PC-9 (cell line): ENCODE results near the gene PEMT. TPM values are rescaled to one million over a fixed set of nuclear protein-coding genes. Genes with fewer than 3 reads are reported as not detected.
"Not testable (repeated sequence)": the region's sequence is repeated elsewhere in the genome, so short reads cannot be mapped to it uniquely, and the experiment has no call there.

ENCODE experiments used
- Bru-seq: library from RNA; stranded (reverse); fragments of 400-500 nt; gene quantifications from one replicate; lab custom pipeline; 2021; lab: Mats Ljungman, UMichigan
- BruChase-seq, 2 experiments: library from RNA; stranded (reverse); fragments of 400-500 nt; gene quantifications; one replicate each; lab custom pipeline; 2021; lab: Mats Ljungman, UMichigan
- BruUV-seq: library from RNA; stranded (reverse); fragments of 400-500 nt; replicated peaks from 2 replicates; lab custom pipeline; 2021; lab: Mats Ljungman, UMichigan
- CTCF ChIA-PET: fragments of 300-600 bp; sonication (Branson Sonifier 250); formaldehyde crosslinking; loops from one replicate; lab custom pipeline; 2022; ENCODE audit warnings: antibody characterized with exemption; lab: Charles Lee
- POLR2A ChIA-PET: fragments of 300-600 bp; sonication (Branson Sonifier 250); formaldehyde crosslinking; loops from one replicate; lab custom pipeline; 2022; ENCODE audit warnings: antibody characterized with exemption; ENCODE audit not compliant: unreplicated experiment; lab: Charles Lee
- DNase-seq, 2 experiments: peaks; one replicate each; pipeline versions ENCODE4 v3.0.0 to v3.0.0-alpha.2; 2015 to 2022; ENCODE audit warnings: mixed read lengths in 1 of 2
- H2AFZ ChIP-seq: fragments of 200-600 bp; sonication (generic); 2 replicates; pipeline ENCODE4 v1.8.1; 2017; ENCODE audit warnings: antibody characterized with exemption
- H3F3A ChIP-seq: fragments of 200-600 bp; sonication (generic); 2 replicates; pipeline ENCODE4 v1.8.1; 2017; ENCODE audit warnings: antibody characterized with exemption, mild to moderate bottlenecking, low read depth; ENCODE audit not compliant: insufficient read depth
- H3K27ac ChIP-seq: fragments of 200-600 bp; sonication (generic); 2 replicates; pipeline ENCODE4 v1.6.1; 2016; ENCODE audit warnings: mixed run types
- H3K27me3 ChIP-seq: fragments of 200-600 bp; sonication (generic); 2 replicates; pipeline ENCODE4 v1.6.1; 2016; ENCODE audit warnings: low read depth, mixed run types; ENCODE audit not compliant: insufficient read depth
- H3K36me3 ChIP-seq: fragments of 200-600 bp; sonication (generic); 2 replicates; pipeline ENCODE4 v1.6.1; 2016; ENCODE audit warnings: low read depth, mixed run types
- H3K4me1 ChIP-seq: fragments of 200-600 bp; sonication (generic); replicated peaks from 2 replicates; pipeline ENCODE4 v1.6.1; 2016; ENCODE audit warnings: mixed run types; ENCODE audit not compliant: insufficient read depth
- H3K4me2 ChIP-seq: fragments of 200-600 bp; sonication (generic); 2 replicates; pipeline ENCODE4 v1.6.1; 2017; ENCODE audit warnings: mixed run types
- H3K4me3 ChIP-seq: fragments of 200-600 bp; sonication (generic); 2 replicates; pipeline ENCODE4 v1.6.1; 2016; ENCODE audit warnings: mixed run types
- H3K79me2 ChIP-seq: fragments of 200-600 bp; sonication (generic); 2 replicates; pipeline ENCODE4 v1.6.1; 2017; ENCODE audit warnings: low read depth, mixed run types
- H3K9me2 ChIP-seq: fragments of 200-600 bp; sonication (generic); 2 replicates; pipeline ENCODE4 v1.8.1; 2017; ENCODE audit warnings: mild to moderate bottlenecking; ENCODE audit not compliant: insufficient read depth
- H3K9me3 ChIP-seq: fragments of 200-600 bp; sonication (generic); 2 replicates; pipeline ENCODE4 v1.8.1; 2016; ENCODE audit warnings: low read depth; ENCODE audit not compliant: insufficient read depth
- H4K20me1 ChIP-seq: fragments of 200-600 bp; sonication (generic); 2 replicates; pipeline ENCODE4 v1.8.1; 2017; ENCODE audit not compliant: insufficient read depth
- EZH2 ChIP-seq: fragments of 200-600 bp; sonication (generic); IDR thresholded peaks from 2 replicates; pipeline ENCODE4 v1.8.0; 2017; ENCODE audit warnings: antibody characterized with exemption, low read depth
- intact Hi-C: fragments of 100-400 bp; cut with micrococcal nuclease; formaldehyde crosslinking; loops from one replicate; pipeline ENCODE4 v1.10.0; 2022; ENCODE audit not compliant: unreplicated experiment
- long read RNA-seq: library from polyadenylated mRNA; stranded (forward); transcript quantifications from one replicate; pipeline ENCODE4 v2.0.0, GENCODE V29; 2022
- total RNA-seq: library from RNA; stranded (reverse); gene quantifications from 2 replicates; pipeline ENCODE4 v1.2.3, GENCODE V29; 2021
- TF ChIP-seq, protein P1 (sequence below): fragments of 200-600 bp; sonication (generic); conservative IDR thresholded peaks from 2 replicates; pipeline ENCODE4 v1.6.1; 2017; ENCODE audit warnings: mixed run types, antibody characterized with exemption, mild to moderate bottlenecking, moderate library complexity

The PEMT gene, protein sequence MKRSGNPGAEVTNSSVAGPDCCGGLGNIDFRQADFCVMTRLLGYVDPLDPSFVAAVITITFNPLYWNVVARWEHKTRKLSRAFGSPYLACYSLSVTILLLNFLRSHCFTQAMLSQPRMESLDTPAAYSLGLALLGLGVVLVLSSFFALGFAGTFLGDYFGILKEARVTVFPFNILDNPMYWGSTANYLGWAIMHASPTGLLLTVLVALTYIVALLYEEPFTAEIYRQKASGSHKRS
- total RNA-seq (61.2 and 107 TPM in 2 replicates), Bru-seq, nascent RNA (percentile 55 among the genes with signal in this experiment), BruChase-seq, experiment 1, labeled RNA remaining after a 2-hour chase (percentile 49 among the genes with signal in this experiment), BruChase-seq, experiment 2, labeled RNA remaining after a 6-hour chase (percentile 46 among the genes with signal in this experiment)
- long read RNA-seq, transcript PEMT-201 (7 exons, 1,013 nt) = major isoform, 107 of 152 reads
- long read RNA-seq, transcript PEMT-213 (2 exons, 383 nt) = minor isoform, 5 of 152 reads
- long read RNA-seq, partial matches to known transcripts = 2 of 152 reads
- long read RNA-seq, other reads (novel, unspliced or antisense) = 38 of 152 reads

DNA sequence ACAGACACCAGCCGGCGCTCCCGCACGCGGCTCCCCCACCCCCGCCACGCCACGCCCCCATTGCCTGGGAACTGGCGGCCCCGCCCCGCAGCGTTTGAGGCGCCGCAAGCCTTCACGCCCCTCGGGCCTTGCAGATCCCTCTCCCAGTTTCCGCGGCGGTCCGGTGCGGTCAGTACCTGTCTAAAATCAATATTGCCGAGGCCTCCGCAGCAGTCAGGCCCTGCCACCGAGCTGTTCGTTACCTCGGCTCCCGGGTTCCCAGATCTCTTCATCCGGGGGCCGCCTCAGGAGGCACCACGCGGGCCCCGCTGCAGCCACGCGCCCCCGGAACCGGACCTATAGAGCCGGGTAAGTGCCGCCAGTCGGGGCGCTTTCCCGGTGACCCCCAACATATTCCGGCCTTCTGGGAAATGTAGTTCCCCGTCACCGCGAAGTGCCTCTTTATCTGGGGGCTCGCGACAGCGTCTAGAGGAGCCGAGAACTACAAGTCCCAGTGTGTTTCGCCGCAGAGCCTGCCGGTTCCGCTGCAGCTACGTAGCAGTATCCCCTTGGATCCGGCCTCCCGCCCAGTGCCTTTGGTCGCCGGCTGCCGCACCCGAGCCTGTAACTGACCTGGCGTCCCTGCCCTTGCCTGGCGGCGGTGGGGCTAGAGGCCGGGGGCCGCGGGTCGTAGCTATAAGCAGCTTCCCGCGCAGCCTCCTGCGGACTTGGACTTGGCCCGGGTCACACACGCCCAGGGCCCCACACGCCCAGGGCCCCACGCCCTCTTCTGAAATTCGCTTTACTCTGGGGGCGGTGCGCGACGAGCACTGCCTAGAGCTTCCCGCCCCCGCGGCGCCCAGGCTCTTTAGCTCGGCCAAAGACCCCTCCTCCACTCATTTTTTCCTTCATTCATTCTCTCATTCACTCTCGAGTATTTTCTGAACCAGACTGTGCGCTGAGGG, at the start of gene PEMT:
TSS of gene PEMT (minus strand) at position 354 of the 944 bp plus-strand sequence. CDS start at position 272, 82 bp downstream.
- Histone ChIP-seq H3K4me2 (peak within 1 kb of the TSS; percentile 95), H2AFZ (peak within 1 kb of the TSS; percentile 95), H3K27me3 (no peaks in the 10 kb centered on the region), H3F3A (peaks cover 6% of the 10 kb centered on the region), H3K9me2 (no peaks in the 10 kb centered on the region), H3K9me3 (no peaks in the 10 kb centered on the region), H3K36me3 (no peaks in the 10 kb centered on the region), H3K27ac (peak within 1 kb of the TSS; percentile 78), H3K4me3 (peak within 1 kb of the TSS; percentile 97), H3K79me2 (peaks cover 43% of the 10 kb centered on the region), H3K4me1 (peaks cover 26% of the 10 kb centered on the region), H4K20me1 (no peaks in the 10 kb centered on the region)
- CTCF ChIA-PET = interaction anchor here (0.7 kb wide), 1 partner anchor 229 kb away, joined by 4 read pairs; no protein-coding TSS in a partner anchor
- BruUV-seq = TSS peak; percentile 72
- peak; percentile 95 to 96 for DNase-seq
- TF ChIP-seq, protein P1, sequence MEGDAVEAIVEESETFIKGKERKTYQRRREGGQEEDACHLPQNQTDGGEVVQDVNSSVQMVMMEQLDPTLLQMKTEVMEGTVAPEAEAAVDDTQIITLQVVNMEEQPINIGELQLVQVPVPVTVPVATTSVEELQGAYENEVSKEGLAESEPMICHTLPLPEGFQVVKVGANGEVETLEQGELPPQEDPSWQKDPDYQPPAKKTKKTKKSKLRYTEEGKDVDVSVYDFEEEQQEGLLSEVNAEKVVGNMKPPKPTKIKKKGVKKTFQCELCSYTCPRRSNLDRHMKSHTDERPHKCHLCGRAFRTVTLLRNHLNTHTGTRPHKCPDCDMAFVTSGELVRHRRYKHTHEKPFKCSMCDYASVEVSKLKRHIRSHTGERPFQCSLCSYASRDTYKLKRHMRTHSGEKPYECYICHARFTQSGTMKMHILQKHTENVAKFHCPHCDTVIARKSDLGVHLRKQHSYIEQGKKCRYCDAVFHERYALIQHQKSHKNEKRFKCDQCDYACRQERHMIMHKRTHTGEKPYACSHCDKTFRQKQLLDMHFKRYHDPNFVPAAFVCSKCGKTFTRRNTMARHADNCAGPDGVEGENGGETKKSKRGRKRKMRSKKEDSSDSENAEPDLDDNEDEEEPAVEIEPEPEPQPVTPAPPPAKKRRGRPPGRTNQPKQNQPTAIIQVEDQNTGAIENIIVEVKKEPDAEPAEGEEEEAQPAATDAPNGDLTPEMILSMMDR = no peak
- POLR2A ChIA-PET = interaction anchor here (0.5 to 0.7 kb wide), 6 partner anchors 10 to 1590 kb away, joined by 3 to 8 read pairs (median 6); no protein-coding TSS in a partner anchor
- intact Hi-C loops = no loop called here

DNA sequence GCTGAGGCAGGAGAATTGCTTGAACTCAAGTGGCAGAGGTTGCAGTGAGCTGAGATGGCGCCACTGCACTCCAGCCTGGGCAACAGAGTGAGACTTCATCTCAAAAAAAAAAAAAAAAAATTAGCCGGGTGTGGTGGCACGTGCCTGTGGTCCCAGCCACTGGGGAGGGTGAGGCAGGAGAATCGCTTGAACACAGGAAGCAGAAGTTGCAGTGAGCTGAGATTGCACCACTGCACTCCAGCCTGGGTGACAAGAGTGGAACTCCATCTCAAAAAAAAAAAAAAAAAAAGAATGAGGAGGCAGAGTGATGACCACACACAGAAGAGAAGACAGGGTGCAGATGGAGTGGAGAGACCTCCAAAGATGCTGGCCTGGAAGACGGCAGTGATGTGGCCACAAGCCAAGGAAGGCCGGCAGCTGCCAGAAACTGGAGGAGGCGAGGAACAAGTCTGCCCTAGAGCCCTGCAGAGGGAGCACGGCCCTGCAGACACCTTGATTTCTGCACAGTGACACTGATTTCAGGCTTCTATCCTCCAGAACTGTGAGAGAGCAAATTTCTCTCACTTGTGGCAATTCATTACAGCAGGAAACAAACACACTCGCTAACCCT, 48.3 kb upstream of the PEMT start:
- H3K36me3 ChIP-seq, H3K4me3 ChIP-seq, H3K4me2 ChIP-seq, H3K9me3 ChIP-seq, H3F3A ChIP-seq, H3K79me2 ChIP-seq, H3K27me3 ChIP-seq, H3K4me1 ChIP-seq, H2AFZ ChIP-seq, H4K20me1 ChIP-seq, DNase-seq, H3K27ac ChIP-seq, H3K9me2 ChIP-seq, BruUV-seq, POLR2A ChIA-PET: not testable (repeated sequence)
- CTCF ChIA-PET = interaction anchor here (0.6 kb wide), 1 partner anchor 26 kb away, joined by 3 read pairs; no protein-coding TSS in a partner anchor
- intact Hi-C loops = loop anchor here (2.0 kb wide), 1 partner anchor 143 kb away; the partner anchor contains the start of gene RASD1

DNA sequence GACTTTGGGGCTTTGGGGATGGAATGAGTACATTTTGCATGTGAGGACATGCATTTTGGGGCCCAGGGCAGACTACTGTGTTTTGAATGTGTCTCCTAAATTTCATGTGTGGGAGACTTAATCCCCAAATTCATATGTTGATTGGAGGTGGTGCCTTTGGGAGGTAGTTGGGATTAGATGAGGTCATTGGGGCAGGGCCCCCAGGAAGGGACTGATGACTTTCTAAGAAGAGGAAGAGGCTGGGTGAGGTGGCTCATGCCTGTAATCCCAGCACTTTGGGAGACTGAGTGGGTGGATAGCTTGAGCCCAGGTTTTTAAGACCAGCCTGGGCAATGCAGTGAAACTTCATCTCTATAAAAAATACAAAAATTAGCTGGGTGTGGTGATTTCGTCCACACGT, 47.0 kb upstream of the PEMT start:
- no peak overlapping the region for H2AFZ ChIP-seq
- H3K9me2 ChIP-seq = no peaks in the 10 kb centered on the region
- DNase-seq = no peak
- TF ChIP-seq, protein P1 = no peak
- no peak for TF ChIP-seq EZH2
- no peaks in the 10 kb centered on the region for H3F3A ChIP-seq
- H4K20me1 ChIP-seq = no peaks in the 10 kb centered on the region
- no peak overlapping the region for H3K4me3 ChIP-seq
- no TSS peak for BruUV-seq
- H3K79me2 ChIP-seq = no peaks in the 10 kb centered on the region
- no peak overlapping the region for H3K4me2 ChIP-seq
- CTCF ChIA-PET = no interaction called here
- POLR2A ChIA-PET = no interaction called here
- no peak overlapping the region for H3K27ac ChIP-seq
- H3K27me3 ChIP-seq = no peaks in the 10 kb centered on the region
- H3K9me3 ChIP-seq = no peaks in the 10 kb centered on the region
- intact Hi-C loops = no loop called here
- no peaks in the 10 kb centered on the region; the same call in 1 of the 2 replicates for H3K4me1 ChIP-seq
- no peaks in the 10 kb centered on the region for H3K36me3 ChIP-seq
